Thymus (tissue), 11 donors: ENCODE data around the gene RAB44. TPM values are rescaled to one million over a fixed set of nuclear protein-coding genes. Genes with fewer than 3 reads are reported as not detected.

Experiments
- DNase-seq, 9 donors: peaks; one replicate each; pipeline ENCODE4 v3.0.0-alpha.2; 2013; ENCODE audit warnings: low spot score in 9 of 9, low read depth in 6 of 9, missing footprints in 1 of 9
- H3K27ac ChIP-seq, 2 donors: one replicate each; pipeline ENCODE4 v1.5.1; 2013; ENCODE audit warnings: control low read depth in 1 of 2, low read depth in 1 of 2, low read length in 1 of 2, mild to moderate bottlenecking in 1 of 2, moderate library complexity in 1 of 2
- H3K27me3 ChIP-seq, 2 donors: one replicate each; pipeline ENCODE4 v1.5.1; 2013; ENCODE audit warnings: low read length in 1 of 2; ENCODE audit not compliant: control insufficient read depth in 2 of 2, insufficient read depth in 1 of 2
- H3K36me3 ChIP-seq, 2 donors: one replicate each; pipeline ENCODE4 v1.5.1; 2013; ENCODE audit warnings: low read length in 1 of 2, mild to moderate bottlenecking in 1 of 2, moderate library complexity in 1 of 2; ENCODE audit not compliant: control insufficient read depth in 2 of 2, insufficient read depth in 2 of 2
- H3K4me1 ChIP-seq, 2 donors: one replicate each; pipeline ENCODE4 v1.5.1; 2013; ENCODE audit warnings: low read length in 2 of 2; ENCODE audit not compliant: control insufficient read depth in 2 of 2, insufficient read depth in 2 of 2
- H3K4me3 ChIP-seq, 2 donors: one replicate each; pipeline ENCODE4 v1.5.1; 2013; ENCODE audit warnings: low read length in 2 of 2, control low read depth in 1 of 2, mild to moderate bottlenecking in 1 of 2
- H3K9me3 ChIP-seq, 2 donors: one replicate each; pipeline ENCODE4 v1.5.1; 2013; ENCODE audit warnings: low read length in 1 of 2, mild to moderate bottlenecking in 1 of 2; ENCODE audit not compliant: control insufficient read depth in 2 of 2, insufficient read depth in 1 of 2
- WGBS: extraction: QIAGEN DNeasy Blood & Tissue Kit; methylation state at CpG from one replicate; pipeline ENCODE4 v1.1.7; 2013; 5-methylcytosine and 5-hydroxymethylcytosine counted together
- polyA plus RNA-seq: library from polyadenylated mRNA; stranded (reverse); fragments of 200-250 nt; gene quantifications from one replicate; pipeline ENCODE4 v1.2.3, GENCODE V29; 2013
- total RNA-seq: library from RNA; stranded (reverse); fragments of 120-200 nt; gene quantifications from one replicate; pipeline ENCODE4 v1.2.4, GENCODE V29; 2013
- donor health status: healthy.

RAB44 gene
- total and polyA plus RNA-seq, 2 donors: 0.27 to 0.28 TPM

- H3K27me3 ChIP-seq: peaks cover 29 to 62% of the 10 kb centered on the region in 2 donors
- DNase-seq: no peak
- 84% methylated on average over 4 of the region's 4 CpGs for WGBS
Measured at GRCh38 chr6:36676141-36677058, 21.2 kb upstream of the RAB44 start.

GRCh38 chr6:36677059-36677749 is 20.4 kb upstream of the RAB44 start:
- Histone ChIP-seq H3K27me3 (peaks cover 29 to 66% of the 10 kb centered on the region in 2 donors), H3K27ac (peak overlapping the region in 1 of 2 donors; percentile 25), H3K9me3 (peaks cover 0 to 11% of the 10 kb centered on the region in 2 donors), H3K4me1 (peaks cover 21 to 48% of the 10 kb centered on the region in 2 donors), H3K4me3 (no peak overlapping the region), H3K36me3 (no peaks in the 10 kb centered on the region)
- DNase-seq: no peak
- WGBS: 76% methylated on average over 7 of the region's 7 CpGs

More at GRCh38 chr6:36676141-36677058, 21.2 kb upstream of the RAB44 start:
- H3K4me1 ChIP-seq: peaks cover 18 to 42% of the 10 kb centered on the region in 2 donors
- no peak overlapping the region for H3K27ac ChIP-seq
- no peak overlapping the region for H3K4me3 ChIP-seq
- H3K9me3 ChIP-seq: peaks cover 0 to 11% of the 10 kb centered on the region in 2 donors
- no peaks in the 10 kb centered on the region for H3K36me3 ChIP-seq

- WGBS: 21% methylated on average over 10 of the region's 10 CpGs
- Histone ChIP-seq H3K36me3 (no peaks in the 10 kb centered on the region), H3K27me3 (peaks cover 29 to 66% of the 10 kb centered on the region in 2 donors), H3K27ac (peak overlapping the region in 1 of 2 donors; percentile 55), H3K4me3 (peak overlapping the region in 1 of 2 donors; percentile 44), H3K4me1 (peaks cover 28 to 56% of the 10 kb centered on the region in 2 donors), H3K9me3 (peaks cover 0 to 11% of the 10 kb centered on the region in 2 donors)
- DNase-seq: no peak
Measured at GRCh38 chr6:36677753-36678487, 19.7 kb upstream of the RAB44 start.

GRCh38 chr6:36678488-36679042 is 19.1 kb upstream of the RAB44 start, which contains the start of gene CDKN1A:
Gene CDKN1A (plus strand): TSS chr6:36678714. CDS start chr6:36684102, 5,388 bp downstream.
- Histone ChIP-seq H3K27me3 (peaks cover 29 to 66% of the 10 kb centered on the region in 2 donors), H3K4me1 (peaks cover 34 to 62% of the 10 kb centered on the region in 2 donors), H3K4me3 (peak within 1 kb of the TSS; percentile 44 to 55), H3K36me3 (no peaks in the 10 kb centered on the region), H3K9me3 (peaks cover 0 to 11% of the 10 kb centered on the region in 2 donors), H3K27ac (peak within 1 kb of the TSS; percentile 58 to 88)
- peak in 5 of 9 donors; percentile 54 to 82 (median 66) for DNase-seq
- WGBS: under 1% methylated on average over 63 of the region's 63 CpGs

GRCh38 chr6:36679043-36679833 is 18.4 kb upstream of the RAB44 start:
- Histone ChIP-seq H3K36me3 (peaks cover 0 to under 1% of the 10 kb centered on the region in 2 donors), H3K27me3 (peaks cover 29 to 66% of the 10 kb centered on the region in 2 donors), H3K4me3 (peak overlapping the region; percentile 44 to 55), H3K9me3 (peaks cover 0 to 11% of the 10 kb centered on the region in 2 donors), H3K4me1 (peaks cover 37 to 69% of the 10 kb centered on the region in 2 donors), H3K27ac (peak overlapping the region; percentile 58 to 61)
- WGBS: 2% methylated on average over 61 of the region's 61 CpGs
- DNase-seq: peak in 1 of 9 donors; percentile 38

GRCh38 chr6:36682328-36683144 is 15.1 kb upstream of the RAB44 start:
- WGBS: 5% methylated on average over 11 of the region's 11 CpGs
- H3K9me3 ChIP-seq: peaks cover 0 to 11% of the 10 kb centered on the region in 2 donors
- peaks cover 37 to 76% of the 10 kb centered on the region in 2 donors for H3K4me1 ChIP-seq
- H3K27me3 ChIP-seq: peaks cover 22 to 41% of the 10 kb centered on the region in 2 donors
- H3K4me3 ChIP-seq: no peak overlapping the region
- peak in 6 of 9 donors; percentile 60 to 90 (median 76) for DNase-seq
- H3K27ac ChIP-seq: peak overlapping the region in 1 of 2 donors; percentile 79
- peaks cover 7 to 10% of the 10 kb centered on the region in 2 donors for H3K36me3 ChIP-seq

- Histone ChIP-seq H3K27ac (peak overlapping the region; percentile 36 to 74), H3K4me3 (no peak overlapping the region), H3K36me3 (peaks cover 7 to 10% of the 10 kb centered on the region in 2 donors), H3K4me1 (peaks cover 35 to 69% of the 10 kb centered on the region in 2 donors), H3K27me3 (peaks cover 21 to 35% of the 10 kb centered on the region in 2 donors), H3K9me3 (peaks cover 0 to 11% of the 10 kb centered on the region in 2 donors)
- DNase-seq: no peak
- 67% methylated on average over 6 of the region's 6 CpGs for WGBS
Measured at GRCh38 chr6:36683145-36683655, 14.4 kb upstream of the RAB44 start.
